IPS-18c (cell line): ENCODE measurements around the gene ABHD12.

ENCODE experiments used
- H3K4me3 ChIP-seq: 2 replicates; pipeline ENCODE4 v1.7.0; 2013; ENCODE audit warnings: low read depth, mild to moderate bottlenecking, low read length, moderate library complexity; ENCODE audit not compliant: insufficient read depth
- H3K9me3 ChIP-seq: one replicate; pipeline ENCODE4 v1.6.1; 2013; ENCODE audit warnings: mild to moderate bottlenecking, low read length, moderate library complexity; ENCODE audit not compliant: control insufficient read depth, insufficient read depth

The ABHD12 gene

DNA sequence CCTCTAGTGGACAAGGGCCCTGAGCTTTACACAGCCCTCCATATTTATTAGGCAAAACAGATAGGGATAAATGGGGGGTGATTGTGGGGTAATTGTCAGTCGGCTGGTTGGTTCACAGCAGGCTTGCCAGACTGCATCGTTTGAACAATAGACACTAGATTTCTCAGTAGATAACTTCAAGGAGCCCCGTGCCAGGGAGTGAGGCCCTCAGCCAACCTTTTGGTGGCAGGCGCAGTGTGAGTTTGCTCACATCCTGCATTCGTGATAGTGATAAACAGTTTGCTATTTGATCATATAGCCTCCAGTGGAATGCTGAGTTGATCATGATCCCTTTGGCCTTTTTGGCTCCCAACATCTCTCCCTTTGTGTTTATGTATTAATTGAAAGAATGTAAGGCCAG is 3.6 kb upstream of the ABHD12 start:
- H3K9me3 ChIP-seq = no peaks in the 10 kb centered on the region
- H3K4me3 ChIP-seq = no peak overlapping the region

DNA sequence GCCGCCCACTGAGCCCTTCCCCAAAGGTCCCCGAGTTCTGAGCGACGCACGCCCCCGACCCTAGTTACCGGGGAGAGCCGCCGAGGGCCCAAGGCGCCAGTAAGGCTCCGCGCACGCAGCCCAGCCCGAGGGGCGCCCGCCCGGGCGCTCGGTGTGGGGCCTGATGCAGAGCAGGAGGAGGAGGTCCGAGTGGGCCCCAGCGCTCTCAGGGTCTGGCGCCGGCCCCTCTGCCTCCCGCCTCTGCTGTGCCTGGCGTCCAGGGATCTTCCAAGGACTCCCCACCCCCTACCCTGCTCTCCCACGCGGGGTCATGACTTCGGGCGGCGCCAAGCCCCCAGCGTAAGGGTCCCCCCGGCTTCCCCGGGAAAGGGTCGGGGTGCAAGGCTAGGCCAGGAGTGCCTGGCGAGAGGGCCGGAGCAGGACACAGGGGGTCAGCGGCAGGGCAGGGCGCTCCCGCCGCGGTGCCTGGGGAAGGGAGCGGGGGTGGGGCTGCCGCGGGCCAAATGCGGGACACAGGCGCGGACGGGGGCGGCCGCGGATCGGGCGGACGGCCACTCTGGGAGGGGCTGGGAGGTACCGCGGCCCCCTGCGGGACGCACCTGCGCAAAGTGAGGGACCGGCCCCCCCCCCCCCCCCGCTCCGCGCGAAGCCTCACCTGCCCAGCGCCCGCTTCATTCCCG is 637 bp downstream of the ABHD12 start:
- no peaks in the 10 kb centered on the region for H3K9me3 ChIP-seq
- H3K4me3 ChIP-seq = peak overlapping the region; percentile 89

DNA sequence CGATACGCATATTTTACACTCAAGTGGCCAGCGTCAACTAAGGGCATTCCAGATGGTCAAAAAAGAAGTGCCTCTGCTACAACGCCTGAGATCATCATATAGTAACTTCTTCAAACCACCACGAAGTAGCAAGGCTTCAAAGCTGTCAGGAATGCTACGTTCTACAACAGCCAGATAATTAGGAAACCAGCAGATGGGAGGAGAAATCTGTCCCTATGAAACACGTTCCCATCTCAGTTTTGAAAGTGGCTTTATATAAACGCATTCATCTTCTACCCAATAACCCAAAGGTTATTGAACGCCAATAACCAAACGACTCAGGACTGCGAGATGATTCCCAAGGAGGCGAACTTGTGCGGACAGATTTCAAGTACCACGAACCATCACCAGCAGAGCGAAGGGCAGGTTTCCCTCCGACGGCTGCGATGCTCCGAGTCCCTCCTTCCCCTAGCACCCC is 1.2 kb downstream of the ABHD12 start:
- Histone ChIP-seq H3K9me3 (no peaks in the 10 kb centered on the region), H3K4me3 (peak overlapping the region; percentile 89)

DNA sequence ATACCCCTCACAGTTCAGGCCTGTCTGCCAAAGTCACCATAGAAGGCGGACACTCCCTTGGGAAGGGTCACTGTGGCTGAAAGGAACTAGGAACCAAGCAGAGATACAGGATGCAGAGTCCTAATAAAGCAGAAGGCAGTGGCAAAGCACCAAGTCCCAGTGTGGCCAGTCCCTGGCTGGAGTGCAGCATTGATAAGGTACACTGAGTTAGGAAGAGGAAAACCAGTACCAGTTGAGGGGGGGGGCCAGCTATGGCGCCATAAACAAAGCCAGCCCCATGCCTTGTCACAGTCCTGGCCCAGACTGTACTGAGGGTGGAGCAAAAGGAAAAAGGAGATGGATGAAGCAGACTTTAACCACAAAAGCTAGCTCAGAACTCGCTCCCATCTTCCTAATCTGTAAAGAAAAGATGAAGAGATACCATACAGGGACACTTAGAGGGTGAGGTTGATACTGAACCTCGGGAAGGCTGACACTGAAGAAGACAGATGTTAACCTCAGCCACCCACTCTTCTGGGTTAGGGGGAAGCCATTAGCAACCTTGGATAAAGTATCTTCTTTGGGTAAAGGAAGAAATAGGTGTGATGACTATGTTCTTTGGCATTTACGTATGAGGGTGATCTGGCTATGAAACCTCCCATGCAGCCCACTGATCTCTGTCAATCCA is 7.8 kb downstream of the ABHD12 start:
- H3K4me3 ChIP-seq = no peak overlapping the region
- no peaks in the 10 kb centered on the region for H3K9me3 ChIP-seq

DNA sequence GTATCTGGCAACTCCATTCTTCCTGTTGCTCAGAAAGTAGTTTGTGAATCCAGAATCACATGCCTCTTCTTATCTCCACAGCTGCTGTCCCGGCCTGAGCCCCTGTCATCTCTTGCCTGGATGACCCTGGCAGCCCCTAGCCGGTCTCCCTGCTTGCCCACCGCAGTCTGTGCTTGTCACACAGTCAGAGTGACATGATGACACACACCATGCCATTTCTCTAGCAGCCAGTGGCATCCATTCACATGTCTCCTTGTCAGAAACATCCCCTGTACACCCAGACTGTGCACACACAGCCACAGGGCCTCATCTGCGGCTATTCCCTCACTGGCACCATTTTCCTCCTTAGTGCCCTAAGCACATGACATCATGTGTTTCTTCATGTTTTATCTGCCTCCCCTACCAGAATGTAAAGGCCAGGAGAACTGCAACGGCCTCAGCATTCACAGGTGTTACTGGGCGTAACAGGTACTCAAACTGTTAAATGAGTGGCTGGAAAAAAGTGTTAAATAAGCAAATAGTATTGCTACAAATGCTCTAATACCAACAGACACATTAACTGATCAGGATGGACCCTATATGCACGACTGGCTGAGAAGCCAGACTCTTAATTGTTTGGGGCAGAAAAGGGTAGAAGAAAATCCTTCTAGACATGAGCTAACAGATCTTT is 9.6 kb downstream of the ABHD12 start:
- Histone ChIP-seq H3K9me3 (peaks cover 3% of the 10 kb centered on the region), H3K4me3 (no peak overlapping the region)

DNA sequence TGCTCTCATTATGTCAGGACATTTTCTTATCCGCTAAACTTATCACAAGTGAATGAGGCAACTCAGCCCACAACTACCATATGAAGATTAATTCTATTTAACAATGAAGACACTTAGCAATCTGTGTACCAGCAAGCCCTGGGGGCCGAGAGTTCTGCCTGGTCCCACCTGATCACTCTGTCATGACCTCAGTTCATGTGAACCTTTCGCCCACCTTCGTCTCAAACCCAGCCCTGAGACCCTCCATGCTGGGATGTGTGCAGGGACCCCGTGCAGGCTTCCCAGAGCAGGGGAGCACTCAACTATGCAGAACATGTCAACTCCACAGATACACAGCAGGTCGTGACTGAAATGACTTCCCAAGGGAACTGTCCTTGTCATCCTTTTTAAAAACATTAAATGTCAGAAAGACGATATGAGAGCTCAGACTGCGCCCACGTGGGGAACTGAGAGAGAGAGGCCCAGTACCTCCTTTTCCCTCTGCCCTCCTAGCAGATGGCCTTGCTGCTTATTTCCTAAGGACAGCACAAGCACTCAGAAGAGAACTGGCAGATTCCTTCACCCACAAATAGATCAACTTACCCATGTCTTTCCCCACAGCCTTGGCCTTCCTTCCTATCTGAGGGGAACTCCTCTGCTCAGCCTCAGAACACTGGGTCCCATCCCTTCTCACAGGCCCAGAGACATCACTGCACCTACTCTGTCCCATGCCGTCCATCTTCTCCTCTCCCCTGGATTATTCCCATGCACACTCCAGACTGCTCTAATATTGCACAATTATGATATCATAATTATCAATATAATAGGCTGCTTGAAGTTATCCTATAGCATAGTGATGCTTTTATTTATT is 11.5 kb downstream of the ABHD12 start:
- no peak overlapping the region for H3K4me3 ChIP-seq

DNA sequence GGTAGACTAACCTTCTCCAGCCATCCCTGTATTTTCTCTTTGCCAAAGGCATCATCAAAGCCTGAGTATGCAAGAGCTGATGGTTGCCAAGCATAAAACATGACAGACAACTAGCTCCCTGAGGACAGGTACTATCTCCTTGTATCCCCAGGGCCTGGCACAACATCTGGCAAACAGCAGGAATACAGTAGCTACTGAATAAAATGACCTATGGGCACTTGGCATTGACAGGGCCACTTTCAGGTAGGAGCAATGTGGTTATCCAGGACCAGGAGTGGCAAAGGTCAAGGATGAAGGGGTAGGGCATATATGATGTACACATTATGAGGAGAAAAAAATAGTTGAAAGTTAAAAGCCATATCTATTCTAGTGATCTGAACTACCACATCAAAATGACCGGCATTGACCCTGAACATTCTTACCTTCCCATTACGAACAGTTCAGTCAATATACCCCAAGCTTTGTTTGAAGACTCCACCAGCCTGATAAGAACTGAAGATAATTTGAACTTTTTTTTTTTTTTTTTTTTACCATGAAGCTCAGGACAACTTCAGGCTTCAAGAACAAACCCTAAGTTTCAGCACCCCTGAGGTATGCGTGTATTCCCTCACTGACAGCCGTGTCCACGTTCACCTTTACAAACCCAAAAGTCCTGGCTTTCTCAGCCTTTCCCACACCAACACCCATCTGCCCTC is 12.3 kb downstream of the ABHD12 start:
- H3K4me3 ChIP-seq = no peak overlapping the region
- H3K9me3 ChIP-seq = peaks cover 3% of the 10 kb centered on the region

More for the DNA sequence above, 11.5 kb downstream of the ABHD12 start:
- peaks cover 3% of the 10 kb centered on the region for H3K9me3 ChIP-seq

DNA sequence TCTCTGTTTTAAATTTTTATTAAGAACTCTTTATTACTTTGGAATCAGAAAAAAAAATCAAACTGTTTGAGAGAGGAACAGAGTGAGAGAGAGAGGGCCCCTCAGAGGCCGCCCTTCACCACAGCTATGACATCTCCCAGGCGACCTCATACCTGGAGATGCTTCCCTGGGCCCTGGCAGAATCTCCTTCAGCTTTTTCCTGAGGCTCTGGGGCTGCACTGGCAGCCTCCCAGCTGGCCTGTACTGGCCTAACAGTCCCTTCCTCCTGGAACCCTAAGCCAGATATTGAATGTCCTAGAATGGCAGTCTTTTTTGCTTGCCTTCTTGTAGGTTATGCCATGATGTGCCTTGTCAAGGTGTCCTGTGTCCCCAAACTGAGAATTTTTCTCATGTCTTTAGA is 13.7 kb downstream of the ABHD12 start:
- Histone ChIP-seq H3K4me3 (no peak overlapping the region), H3K9me3 (peaks cover 3% of the 10 kb centered on the region)

DNA sequence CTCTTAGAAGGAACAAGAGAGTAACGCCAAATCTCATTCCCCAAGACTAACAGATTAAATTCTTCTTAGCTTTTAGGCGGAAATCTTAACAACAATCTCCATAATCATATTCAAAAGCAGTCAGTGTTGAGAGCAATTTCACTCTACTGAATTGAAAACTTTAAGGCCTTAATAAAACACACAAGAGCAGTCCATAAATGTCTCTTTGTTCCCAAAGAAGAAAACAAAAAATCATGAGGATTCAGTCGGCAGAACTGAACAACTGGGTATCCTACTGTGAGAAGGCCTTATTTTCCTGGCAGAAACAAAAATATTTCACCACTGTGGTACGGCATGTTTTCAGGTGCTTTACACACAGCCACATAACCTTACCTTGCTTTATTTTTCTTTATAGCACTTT is 14.4 kb downstream of the ABHD12 start:
- Histone ChIP-seq H3K9me3 (peaks cover 3% of the 10 kb centered on the region), H3K4me3 (no peak overlapping the region)

DNA sequence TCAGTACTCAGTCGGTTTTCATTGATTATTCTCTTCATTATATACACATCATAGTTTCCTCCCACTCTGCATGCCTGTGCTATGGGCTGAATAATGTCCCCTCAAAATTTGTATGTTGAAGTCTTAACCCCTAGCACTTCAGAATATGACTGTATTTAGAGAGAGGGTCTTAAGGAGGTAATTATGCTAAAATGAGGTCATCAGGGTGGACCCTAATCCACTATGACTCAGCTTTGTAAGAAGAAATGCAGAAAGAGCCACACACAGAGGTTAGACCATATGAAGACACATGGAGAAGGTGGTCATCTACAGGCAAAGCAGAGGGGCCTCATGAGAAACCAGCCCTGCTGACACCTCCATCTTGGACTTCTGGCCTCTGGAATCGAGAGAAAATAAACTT is 15.8 kb downstream of the ABHD12 start:
- Histone ChIP-seq H3K9me3 (peaks cover 3% of the 10 kb centered on the region), H3K4me3 (no peak overlapping the region)

DNA sequence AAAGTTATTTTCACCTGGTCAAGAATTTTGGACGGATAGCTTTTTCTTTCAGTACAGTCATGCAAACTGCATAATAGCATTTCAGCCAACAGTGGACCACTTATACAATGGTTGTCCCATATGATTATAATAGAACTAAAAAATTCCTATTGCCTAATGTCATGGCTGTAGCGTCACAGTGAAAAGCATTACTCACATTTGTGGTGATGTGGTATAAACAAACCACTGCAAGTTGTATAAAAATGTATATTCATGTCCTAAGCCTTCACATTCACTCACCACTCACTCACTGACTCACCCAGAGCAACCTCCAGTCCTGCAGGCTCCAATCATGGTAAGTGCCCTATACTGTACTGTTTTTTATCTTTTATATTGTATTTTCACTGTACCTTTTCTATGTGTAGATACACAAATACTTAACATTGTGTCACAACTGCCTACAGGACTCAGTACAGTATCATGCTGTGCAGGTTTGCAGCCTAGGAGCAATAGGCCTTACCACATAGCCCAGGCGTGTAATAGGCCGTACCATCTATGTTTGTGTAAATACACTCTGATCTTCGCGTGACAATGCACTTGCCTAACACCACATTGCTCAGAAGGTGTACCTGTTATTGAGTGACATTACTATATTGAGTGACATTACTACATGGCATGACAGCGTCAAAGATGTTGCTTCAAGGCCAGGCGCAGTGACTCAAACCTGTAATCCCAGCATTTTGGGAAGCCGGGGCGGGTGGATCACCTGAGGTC is 17.9 kb downstream of the ABHD12 start:
- H3K4me3 ChIP-seq = no peak overlapping the region
- peaks cover 3% of the 10 kb centered on the region for H3K9me3 ChIP-seq

DNA sequence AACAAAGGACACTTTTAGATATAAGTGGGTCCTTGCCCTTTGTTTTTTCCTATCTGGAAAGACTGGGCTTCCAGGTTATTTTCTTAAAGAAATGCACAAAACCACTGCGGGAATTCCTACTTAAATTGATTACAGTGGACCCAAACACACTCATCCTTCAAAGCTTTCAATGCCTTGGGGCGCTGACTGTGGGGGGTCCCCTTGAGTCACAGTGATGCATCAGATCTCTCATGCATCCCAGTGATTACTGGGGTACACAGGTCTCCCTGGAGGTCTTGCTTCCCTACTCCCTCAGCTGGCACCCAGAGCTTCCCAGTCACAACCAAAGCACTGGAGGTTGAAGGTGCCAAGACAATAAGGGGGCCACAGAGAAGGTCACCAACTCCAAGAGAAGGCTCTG is 20.7 kb downstream of the ABHD12 start:
- Histone ChIP-seq H3K4me3 (no peak overlapping the region), H3K9me3 (no peaks in the 10 kb centered on the region)

DNA sequence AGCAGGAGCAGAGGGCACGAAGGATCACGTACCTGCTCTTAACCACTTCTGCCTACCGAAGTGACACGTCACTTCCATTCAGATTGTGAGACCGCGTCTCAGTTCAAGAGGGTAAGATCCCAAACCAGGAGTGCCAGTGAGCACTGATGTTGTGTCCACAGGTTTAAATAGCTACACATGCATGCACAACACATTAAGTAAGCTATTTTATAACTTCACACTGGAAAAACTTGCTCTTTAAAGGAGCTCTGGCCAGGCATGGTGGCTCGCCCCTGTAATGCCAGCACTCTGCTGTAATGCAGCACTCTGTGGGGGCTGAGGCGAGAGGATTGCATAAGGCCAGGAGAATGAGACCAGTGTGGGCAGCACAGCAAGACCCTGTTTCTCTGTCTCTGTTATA is 21.1 kb downstream of the ABHD12 start:
- H3K9me3 ChIP-seq = no peaks in the 10 kb centered on the region
- no peak overlapping the region for H3K4me3 ChIP-seq

DNA sequence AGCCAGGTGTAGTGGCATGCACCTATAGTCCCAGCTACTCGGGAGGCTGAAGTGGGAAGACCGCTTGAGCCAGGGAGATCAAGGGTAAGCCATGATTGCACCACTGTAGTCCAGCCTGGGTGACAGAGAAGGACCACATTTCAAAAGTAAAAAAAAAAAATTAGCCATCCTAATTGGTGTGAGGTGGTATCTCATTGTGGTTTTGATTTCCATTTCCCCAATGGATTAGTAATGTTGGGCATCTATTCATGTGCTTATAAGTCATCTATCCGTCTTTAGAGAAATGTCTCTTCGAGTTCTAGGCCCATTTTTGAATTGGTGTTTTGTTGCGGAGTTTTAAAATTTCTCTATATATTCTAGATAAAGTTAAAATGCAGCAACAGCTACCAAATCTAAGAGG is 21.7 kb downstream of the ABHD12 start:
- Histone ChIP-seq H3K4me3 (no peak overlapping the region), H3K9me3 (no peaks in the 10 kb centered on the region)

DNA sequence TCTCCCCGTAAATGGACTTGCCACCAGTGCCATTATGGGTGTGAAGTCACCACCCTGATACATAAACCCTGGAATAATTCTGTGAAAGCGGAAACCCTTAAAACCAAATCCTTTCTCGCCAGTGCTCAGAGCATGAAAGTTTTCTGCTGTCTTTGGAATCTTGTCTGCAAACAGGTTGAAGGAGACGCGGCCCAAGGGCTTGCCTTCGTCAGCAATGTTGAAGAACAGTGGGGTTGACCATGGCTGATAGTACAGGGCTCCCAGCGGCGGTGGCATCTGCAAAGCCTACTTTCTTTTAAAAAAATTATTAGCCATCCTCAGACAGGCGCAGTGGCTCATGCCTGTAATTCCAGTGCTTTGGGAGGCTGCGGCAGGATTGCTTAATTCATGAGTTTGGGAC is 22.1 kb downstream of the ABHD12 start:
- no peaks in the 10 kb centered on the region for H3K9me3 ChIP-seq
- no peak overlapping the region for H3K4me3 ChIP-seq

DNA sequence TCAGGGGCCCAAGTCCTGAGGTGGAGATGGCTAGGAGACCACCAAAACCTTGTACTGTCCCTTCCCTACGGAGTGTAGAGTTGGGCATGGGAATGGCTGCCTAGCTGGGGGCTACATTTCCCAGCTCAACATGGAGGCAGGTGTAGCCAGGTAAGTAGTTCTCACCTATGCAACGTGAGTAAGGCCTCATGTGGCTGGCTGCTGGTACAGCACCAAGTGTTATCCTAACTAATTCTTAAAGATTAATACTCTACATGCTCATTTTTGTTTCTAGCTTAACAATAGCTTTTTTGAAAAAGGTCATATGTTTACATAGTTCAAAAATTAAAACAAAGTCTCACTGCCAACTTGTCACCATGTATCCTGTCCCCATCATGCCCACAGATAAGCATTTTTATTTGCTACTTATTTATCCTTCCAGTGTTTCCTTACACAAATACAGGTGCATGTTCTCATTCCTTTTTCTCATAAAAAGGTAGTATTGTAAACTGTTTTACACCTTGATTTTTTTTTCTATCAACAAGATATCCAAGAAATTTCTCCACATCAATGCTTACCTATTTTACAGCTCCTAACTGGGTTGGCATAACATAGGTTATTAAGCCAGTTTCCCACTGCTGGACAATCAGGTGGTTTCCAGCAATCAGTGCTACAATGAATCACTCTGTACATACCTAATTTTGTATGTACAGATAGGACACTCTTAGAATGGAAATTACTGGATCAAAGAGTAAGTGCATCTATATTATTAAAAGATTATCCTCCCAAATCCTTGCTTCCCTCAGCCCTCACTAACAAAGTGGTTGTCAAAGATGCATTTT is 25.5 kb downstream of the ABHD12 start:
- H3K9me3 ChIP-seq = no peaks in the 10 kb centered on the region
- H3K4me3 ChIP-seq = no peak overlapping the region
